Ovary (tissue), 9 donors: ENCODE data around the gene ZBED4. TPM values are rescaled to one million over a fixed set of nuclear protein-coding genes. Genes with fewer than 3 reads are reported as not detected.

ENCODE experiments used
- DNase-seq, 5 donors: peaks; one replicate each; pipeline ENCODE4 v3.0.0-alpha.2; 2019 to 2020
- H3K27ac ChIP-seq, 2 donors: fragments of 200-600 bp; one replicate each; pipeline versions ENCODE4 v1.5.1 to v1.8.0; 2019 to 2022
- H3K27me3 ChIP-seq: fragments of 200-600 bp; one replicate; pipeline ENCODE4 v1.8.0; 2022
- H3K36me3 ChIP-seq: fragments of 200-600 bp; sonication (generic); one replicate; pipeline ENCODE4 v1.5.1; 2019
- H3K4me1 ChIP-seq: one replicate; pipeline ENCODE4 v1.8.1; 2013; ENCODE audit warnings: mild to moderate bottlenecking, moderate library complexity; ENCODE audit not compliant: insufficient read depth
- H3K4me3 ChIP-seq: fragments of 200-600 bp; sonication (generic); one replicate; pipeline ENCODE4 v1.5.1; 2017
- H3K9me3 ChIP-seq, 2 donors: fragments of 200-600 bp in 1 of 2; sonication (generic) in 1 of 2; one replicate each; pipeline versions ENCODE4 v1.5.1 to v1.8.1; 2013 to 2019; ENCODE audit warnings: mild to moderate bottlenecking in 1 of 2, moderate library complexity in 1 of 2
- EP300 ChIP-seq: sonication (generic); formaldehyde crosslinking; IDR thresholded peaks from one replicate; pipeline ENCODE4 v1.6.1; 2017; ENCODE audit warnings: antibody characterized with exemption
- POLR2A ChIP-seq: fragments of 450-650 bp; IDR thresholded peaks from one replicate; pipeline ENCODE4 v1.6.1; 2017; ENCODE audit warnings: antibody characterized with exemption, mild to moderate bottlenecking, moderate library complexity
- WGBS, 3 donors: extraction: QIAGEN DNeasy Blood & Tissue Kit in 1 of 3; methylation state at CpG; one replicate each; pipeline versions ENCODE4 v1.1.5 to v1.1.7; 2013 to 2017; 5-methylcytosine and 5-hydroxymethylcytosine counted together
- intact Hi-C, 4 donors: fragments of 100-400 bp; cut with DNase I; formaldehyde crosslinking; loops; one replicate each; pipeline versions ENCODE4 v1.11.0 to v1.15.1; 2022 to 2023
- polyA plus RNA-seq, 2 donors: library from polyadenylated mRNA; stranded (reverse); fragments of 200-250 nt in 1 of 2; fragments of 350-450 nt in 1 of 2; fragmentation: Illumina TruSeq in 1 of 2; extraction: RNeasy Lipid Tissue Mini Kit (QIAGEN cat#74804) in 1 of 2; gene quantifications; one replicate each; pipeline ENCODE4 v1.2.3, GENCODE V29; 2013 to 2014
- total RNA-seq, 7 donors: library from RNA; depleted of rRNA in 2 of 7; stranded (reverse); fragments of >200 nt in 2 of 7; fragmentation: NEBNext Ultra II Directional in 3 of 7; extraction: Animal tissue kit (Norgen Biotek cat#: 25700) in 3 of 7; gene quantifications; one replicate each; pipeline versions ENCODE4 v1.1.0 to v1.2.4, GENCODE V29; 2016 to 2023
- TF ChIP-seq, protein P1 (sequence below), 3 donors: fragments of 450-650 bp in 2 of 3; fragments of 200-600 bp in 1 of 3; IDR thresholded peaks; one replicate each; pipeline versions ENCODE4 v1.5.1 to v1.8.0; 2016 to 2022; ENCODE audit warnings: antibody characterized with exemption in 3 of 3, mild to moderate bottlenecking in 1 of 3
- donor health status: DM: no; HTN: no; CAD: no; lungs with moderate emphysema.
- donor health status: DM: no; HTN: no; CAD: no.
- donor health status: Bipolar disorder and iron deficiency.
- donor health status: DM: yes; HTN: yes; CAD: no.
- donor health status: DM: no; HTN: no; CAD: no.
- donor health status: DM: yes; HTN: yes; CAD: no.

The ZBED4 gene
- total and polyA plus RNA-seq, 9 donors = 3.5 to 9.6 (median 7.8) TPM

- TF ChIP-seq, protein P1, sequence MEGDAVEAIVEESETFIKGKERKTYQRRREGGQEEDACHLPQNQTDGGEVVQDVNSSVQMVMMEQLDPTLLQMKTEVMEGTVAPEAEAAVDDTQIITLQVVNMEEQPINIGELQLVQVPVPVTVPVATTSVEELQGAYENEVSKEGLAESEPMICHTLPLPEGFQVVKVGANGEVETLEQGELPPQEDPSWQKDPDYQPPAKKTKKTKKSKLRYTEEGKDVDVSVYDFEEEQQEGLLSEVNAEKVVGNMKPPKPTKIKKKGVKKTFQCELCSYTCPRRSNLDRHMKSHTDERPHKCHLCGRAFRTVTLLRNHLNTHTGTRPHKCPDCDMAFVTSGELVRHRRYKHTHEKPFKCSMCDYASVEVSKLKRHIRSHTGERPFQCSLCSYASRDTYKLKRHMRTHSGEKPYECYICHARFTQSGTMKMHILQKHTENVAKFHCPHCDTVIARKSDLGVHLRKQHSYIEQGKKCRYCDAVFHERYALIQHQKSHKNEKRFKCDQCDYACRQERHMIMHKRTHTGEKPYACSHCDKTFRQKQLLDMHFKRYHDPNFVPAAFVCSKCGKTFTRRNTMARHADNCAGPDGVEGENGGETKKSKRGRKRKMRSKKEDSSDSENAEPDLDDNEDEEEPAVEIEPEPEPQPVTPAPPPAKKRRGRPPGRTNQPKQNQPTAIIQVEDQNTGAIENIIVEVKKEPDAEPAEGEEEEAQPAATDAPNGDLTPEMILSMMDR (IDR thresholded peaks at IDR 0.05) = no peak
- TF ChIP-seq EP300 (no peak), POLR2A (no peak)
- Histone ChIP-seq H3K36me3 (no peaks in the 10 kb centered on the region), H3K9me3 (no peaks in the 10 kb centered on the region), H3K27me3 (no peaks in the 10 kb centered on the region), H3K27ac (no peak overlapping the region), H3K4me1 (peaks cover 1% of the 10 kb centered on the region), H3K4me3 (no peak overlapping the region)
- WGBS, 3 donors = 93 to 95% (median 94%) methylated on average over 31 of the region's 31 CpGs
- intact Hi-C loops = loop anchor here in 1 of 4 donors (5.0 to 10.0 kb wide), 2 partner anchors 191 to 283 kb away; no protein-coding TSS in a partner anchor
- DNase-seq = no peak
These were observed 70.6 kb downstream of the ZBED4 start for GRCh38 chr22:49924113-49924833.

DNA sequence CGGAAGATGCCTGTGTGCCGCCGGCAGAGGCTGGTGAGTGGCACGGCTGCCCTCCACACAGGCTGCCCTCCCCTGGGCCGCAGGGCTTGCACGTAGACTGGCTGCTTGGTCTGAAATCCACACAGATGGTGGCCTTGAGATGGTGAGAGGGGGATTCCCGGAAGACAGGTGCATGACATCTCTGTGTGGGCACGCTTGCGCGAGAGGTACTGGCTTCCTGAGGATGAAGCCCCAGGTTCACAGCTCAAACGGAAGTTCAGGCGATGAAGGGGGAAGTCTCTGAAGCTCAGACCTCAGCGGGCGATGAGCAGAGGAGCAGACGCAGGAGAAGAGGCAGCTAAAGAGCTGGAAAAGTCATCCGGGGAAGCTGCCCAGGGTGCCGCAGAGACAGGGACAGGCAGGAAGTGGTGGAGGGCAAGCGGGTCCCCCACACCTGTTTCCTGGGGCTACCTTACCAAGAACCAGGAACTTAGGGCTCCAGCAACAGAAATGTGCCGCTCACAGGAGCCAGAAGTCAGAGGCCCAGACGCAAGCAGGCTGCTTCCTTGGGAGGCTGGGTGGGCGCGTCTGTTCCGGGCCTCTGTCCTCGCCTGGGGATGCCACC is 72.0 kb downstream of the ZBED4 start:
- intact Hi-C loops = loop anchor here in 3 of 4 donors (5.0 to 10.0 kb wide), 3 partner anchors 107 to 287 kb away; no protein-coding TSS in a partner anchor
- no peak for TF ChIP-seq POLR2A
- TF ChIP-seq, protein P1 (IDR thresholded peaks at IDR 0.05) = no peak
- TF ChIP-seq EP300 = no peak
- Histone ChIP-seq H3K27me3 (no peaks in the 10 kb centered on the region), H3K9me3 (no peaks in the 10 kb centered on the region), H3K4me1 (no peaks in the 10 kb centered on the region), H3K27ac (no peak overlapping the region), H3K4me3 (no peak overlapping the region), H3K36me3 (no peaks in the 10 kb centered on the region)
- 87 to 92% (median 92%) methylated on average over 24 of the region's 24 CpGs for WGBS, 3 donors
- DNase-seq = no peak

GRCh38 chr22:49926916-49927315 is 73.3 kb downstream of the ZBED4 start:
- no peak overlapping the region for H3K4me3 ChIP-seq
- no peaks in the 10 kb centered on the region for H3K27me3 ChIP-seq
- no peaks in the 10 kb centered on the region for H3K9me3 ChIP-seq
- H3K27ac ChIP-seq = no peak overlapping the region
- DNase-seq = no peak
- no peak for TF ChIP-seq EP300
- TF ChIP-seq POLR2A = no peak
- TF ChIP-seq, protein P1 (IDR thresholded peaks at IDR 0.05) = no peak
- H3K4me1 ChIP-seq = no peaks in the 10 kb centered on the region
- H3K36me3 ChIP-seq = no peaks in the 10 kb centered on the region
- intact Hi-C loops = loop anchor here in 3 of 4 donors (5.0 to 10.0 kb wide), 3 partner anchors 105 to 285 kb away; no protein-coding TSS in a partner anchor
- WGBS, 3 donors = 77 to 82% (median 81%) methylated on average over 18 of the region's 18 CpGs

GRCh38 chr22:49927483-49928184 is 74.0 kb downstream of the ZBED4 start:
- Histone ChIP-seq H3K4me1 (no peaks in the 10 kb centered on the region), H3K27me3 (no peaks in the 10 kb centered on the region), H3K36me3 (no peaks in the 10 kb centered on the region), H3K4me3 (no peak overlapping the region), H3K9me3 (no peaks in the 10 kb centered on the region), H3K27ac (no peak overlapping the region)
- 85 to 94% (median 89%) methylated on average over 23 to 26 of the region's 26 CpGs for WGBS, 3 donors
- DNase-seq = no peak
- TF ChIP-seq, protein P1 (IDR thresholded peaks at IDR 0.05) = no peak
- TF ChIP-seq POLR2A (no peak), EP300 (no peak)
- intact Hi-C loops = loop anchor here (2.0 to 10.0 kb wide), 4 partner anchors 103 to 285 kb away; no protein-coding TSS in a partner anchor
